OCI-LY7 (cell line): ENCODE results near the gene SLC6A12.

Experiments used
- CTCF ChIP-seq: fragments of 200-600 bp; sonication (generic); conservative IDR thresholded peaks from 2 replicates; pipeline ENCODE4 v1.5.1; 2014; ENCODE audit warnings: mild to moderate bottlenecking, antibody characterized with exemption, low read length, moderate library complexity, mixed read lengths
- EZH2phosphoT487 ChIP-seq: fragments of 200-600 bp; sonication (generic); IDR thresholded peaks from 2 replicates; pipeline ENCODE4 v1.6.1; 2018; ENCODE audit warnings: low read depth, borderline replicate concordance, mild to moderate bottlenecking, mixed run types, antibody characterized with exemption, low read length, moderate library complexity, mixed read lengths

- peak; percentile 86 for TF ChIP-seq CTCF
- no peak for TF ChIP-seq EZH2phosphoT487
Measured at GRCh38 chr12:219891-220352, 6.0 kb upstream of the SLC6A12 start.
